H1 (cell line): ENCODE results near the gene KCNQ1. TPM values are rescaled to one million over a fixed set of nuclear protein-coding genes. Genes with fewer than 3 reads are reported as not detected.

Source experiments
- CTCF ChIA-PET: fragments of 300-600 bp; sonication (Branson Sonifier 250); formaldehyde crosslinking; loops from one replicate; lab custom pipeline; 2021; ENCODE audit not compliant: partially characterized antibody; lab: Charles Lee
- POLR2A ChIA-PET: fragments of 300-600 bp; sonication (Branson Sonifier 250); formaldehyde crosslinking; loops from one replicate; lab custom pipeline; 2021; ENCODE audit warnings: inconsistent platforms; ENCODE audit not compliant: partially characterized antibody; lab: Charles Lee
- DNase-seq, 2 experiments: peaks; one replicate each; pipeline versions ENCODE4 v3.0.0 to v3.0.0-alpha.2; 2010 to 2022; ENCODE audit warnings: low spot score in 2 of 2, low read depth in 1 of 2, mixed read lengths in 1 of 2
- FAIRE-seq: peaks from 2 replicates; lab custom pipeline; 2011; peaks lifted over from hg19 to GRCh38; lab: Jason Lieb, UNC
- H2AFZ ChIP-seq: 2 replicates; pipeline ENCODE4 v1.8.1; 2012; ENCODE audit warnings: low read length, inconsistent platforms
- H2AK5ac ChIP-seq: 2 replicates; pipeline ENCODE4 v1.6.1; 2013; ENCODE audit warnings: low read depth, low read length
- H2BK120ac ChIP-seq: replicated peaks from 2 replicates; pipeline ENCODE3; 2013; ENCODE audit warnings: low read depth, low read length, inconsistent platforms
- H2BK12ac ChIP-seq: 2 replicates; pipeline ENCODE4 v1.6.1; 2013; ENCODE audit warnings: low read depth, low read length
- H2BK15ac ChIP-seq: 2 replicates; pipeline ENCODE4 v1.6.1; 2013; ENCODE audit warnings: low read length
- H2BK20ac ChIP-seq: 2 replicates; pipeline ENCODE4 v1.6.1; 2013; ENCODE audit warnings: low read length
- H2BK5ac ChIP-seq: 2 replicates; pipeline ENCODE4 v1.6.1; 2013; ENCODE audit warnings: low read depth, low read length
- H3K14ac ChIP-seq: 2 replicates; pipeline ENCODE4 v1.6.1; 2013; ENCODE audit warnings: inconsistent platforms; ENCODE audit not compliant: insufficient read length
- H3K18ac ChIP-seq: 2 replicates; pipeline ENCODE4 v1.6.1; 2013; ENCODE audit warnings: low read length; ENCODE audit errors: extremely low read depth
- H3K23ac ChIP-seq: 2 replicates; pipeline ENCODE4 v1.6.1; 2013; ENCODE audit warnings: inconsistent platforms; ENCODE audit not compliant: insufficient read length
- H3K23me2 ChIP-seq: 2 replicates; pipeline ENCODE4 v1.6.1; 2013; ENCODE audit warnings: low read depth, low read length
- H3K27ac ChIP-seq: 2 replicates; pipeline ENCODE4 v1.6.1; 2011; ENCODE audit warnings: low read depth, low read length, inconsistent platforms
- H3K27me3 ChIP-seq, 4 experiments: replicated peaks in 1 of 4; 1 replicate in 1 of 4; 2 replicates in 3 of 4; pipeline versions ENCODE4 v1.6.1 to v1.8.1; 2011 to 2013; ENCODE audit warnings: low read length in 3 of 4, mild to moderate bottlenecking in 3 of 4, inconsistent platforms in 2 of 4, mixed read lengths in 2 of 4, moderate library complexity in 1 of 4; ENCODE audit not compliant: control insufficient read depth in 3 of 4, insufficient read depth in 3 of 4; ENCODE audit errors: extremely low read depth in 1 of 4
- H3K36me3 ChIP-seq, 4 experiments: 2 replicates each; pipeline versions ENCODE4 v1.6.1 to v1.8.1; 2011 to 2013; ENCODE audit warnings: mild to moderate bottlenecking in 4 of 4, low read length in 3 of 4, moderate library complexity in 2 of 4, control low read depth in 1 of 4, inconsistent platforms in 1 of 4; ENCODE audit not compliant: insufficient read depth in 4 of 4, control insufficient read depth in 2 of 4
- H3K4ac ChIP-seq: replicated peaks from 2 replicates; pipeline ENCODE3; 2013; ENCODE audit warnings: low read length, low read depth, mixed read lengths, inconsistent platforms; ENCODE audit not compliant: insufficient read length
- H3K4me1 ChIP-seq, 4 experiments: replicated peaks in 1 of 4; 1 replicate in 1 of 4; 2 replicates in 3 of 4; pipeline versions ENCODE4 v1.6.1 to v1.8.1; 2011 to 2013; ENCODE audit warnings: low read length in 3 of 4, inconsistent platforms in 2 of 4, mixed read lengths in 1 of 4; ENCODE audit not compliant: insufficient read depth in 4 of 4, control insufficient read depth in 3 of 4
- H3K4me2 ChIP-seq, 2 experiments: 2 replicates each; pipeline versions ENCODE4 v1.6.1 to v1.8.1; 2011 to 2013; ENCODE audit warnings: low read depth in 2 of 2, low read length in 2 of 2, control low read depth in 1 of 2, inconsistent platforms in 1 of 2, mild to moderate bottlenecking in 1 of 2; ENCODE audit not compliant: insufficient read depth in 1 of 2
- H3K4me3 ChIP-seq, 4 experiments: fragments of 200-600, 300-600 bp in 1 of 4; sonication (generic), shearing (Covaris generic), sonication (Bioruptor Twin) in 1 of 4; 2 replicates each; pipeline versions ENCODE4 v1.5.1 to v1.8.1; 2011 to 2016; ENCODE audit warnings: low read length in 4 of 4, low read depth in 3 of 4, control low read depth in 2 of 4, inconsistent platforms in 2 of 4, mild to moderate bottlenecking in 2 of 4, mixed read lengths in 1 of 4, moderate library complexity in 1 of 4; ENCODE audit not compliant: insufficient read depth in 2 of 4; ENCODE audit errors: extremely low read depth in 1 of 4
- H3K56ac ChIP-seq: replicated peaks from 2 replicates; pipeline ENCODE3; 2013; ENCODE audit warnings: low read depth, mild to moderate bottlenecking, mixed read lengths, low read length, inconsistent platforms; ENCODE audit not compliant: insufficient read length
- H3K79me1 ChIP-seq: 2 replicates; pipeline ENCODE4 v1.6.1; 2013; ENCODE audit warnings: low read depth, low read length, control low read depth
- H3K79me2 ChIP-seq, 2 experiments: 2 replicates each; pipeline versions ENCODE4 v1.6.1 to v1.8.1; 2012 to 2013; ENCODE audit warnings: low read length in 2 of 2, mild to moderate bottlenecking in 2 of 2, inconsistent platforms in 1 of 2; ENCODE audit not compliant: insufficient read depth in 2 of 2, control insufficient read depth in 1 of 2
- H3K9ac ChIP-seq, 4 experiments: replicated peaks in 1 of 4; 1 replicate in 1 of 4; 2 replicates in 3 of 4; pipeline versions ENCODE4 v1.6.1 to v1.8.1; 2011 to 2013; ENCODE audit warnings: low read depth in 3 of 4, low read length in 3 of 4, control low read depth in 2 of 4, mild to moderate bottlenecking in 2 of 4, moderate library complexity in 2 of 4, inconsistent platforms in 1 of 4; ENCODE audit errors: extremely low read depth in 1 of 4
- H3K9me3 ChIP-seq, 2 experiments: 2 replicates each; pipeline versions ENCODE4 v1.6.1 to v1.8.1; 2012 to 2013; ENCODE audit warnings: mild to moderate bottlenecking in 2 of 2, moderate library complexity in 2 of 2, control low read depth in 1 of 2, inconsistent platforms in 1 of 2, low read depth in 1 of 2, low read length in 1 of 2, mixed read lengths in 1 of 2; ENCODE audit not compliant: insufficient read depth in 2 of 2
- H4K20me1 ChIP-seq, 2 experiments: replicated peaks in 1 of 2; 2 replicates each; pipeline versions ENCODE3 to v1.8.1; 2011 to 2013; ENCODE audit warnings: inconsistent platforms in 2 of 2, low read length in 2 of 2, mild to moderate bottlenecking in 1 of 2; ENCODE audit not compliant: insufficient read depth in 2 of 2, control insufficient read depth in 1 of 2
- H4K5ac ChIP-seq: 2 replicates; pipeline ENCODE4 v1.6.1; 2013; ENCODE audit warnings: low read length, low read depth, mixed read lengths, inconsistent platforms; ENCODE audit not compliant: insufficient read length
- H4K8ac ChIP-seq: 2 replicates; pipeline ENCODE4 v1.8.0; 2013; ENCODE audit warnings: mild to moderate bottlenecking, moderate library complexity, low read length, inconsistent platforms; ENCODE audit not compliant: insufficient read depth; ENCODE audit errors: extremely low read depth
- H4K91ac ChIP-seq: replicated peaks from 2 replicates; pipeline ENCODE3; 2013; ENCODE audit warnings: low read length, mixed read lengths, inconsistent platforms; ENCODE audit not compliant: insufficient read length
- CBX5 ChIP-seq: fragments of 300-800, 300-1000 bp; sonication (generic); IDR thresholded peaks from 2 replicates; pipeline ENCODE4 v1.7.1; 2016; ENCODE audit warnings: antibody characterized with exemption, low read length, low read depth
- CEBPB ChIP-seq: IDR thresholded peaks from 2 replicates; pipeline ENCODE4 v1.6.1; 2012; ENCODE audit warnings: low read depth, low read length
- CHD1 ChIP-seq: IDR thresholded peaks from 2 replicates; pipeline ENCODE4 v1.6.1; 2012; ENCODE audit warnings: low read depth, low read length, improper control_type of control experiment
- EGR1 ChIP-seq: IDR thresholded peaks from 2 replicates; pipeline ENCODE4 v1.6.1; 2011; ENCODE audit warnings: low read depth, low read length, borderline replicate concordance
- EP300 ChIP-seq, 2 experiments: IDR thresholded peaks; 1 replicate in 1 of 2; 2 replicates in 1 of 2; pipeline ENCODE4 v1.6.1; 2011 to 2012; ENCODE audit warnings: low read depth in 2 of 2, low read length in 2 of 2, mild to moderate bottlenecking in 2 of 2, borderline replicate concordance in 1 of 2, inconsistent platforms in 1 of 2, moderate library complexity in 1 of 2
- EZH2 ChIP-seq: fragments of 200-600 bp; sonication (generic); IDR thresholded peaks from 2 replicates; pipeline ENCODE4 v1.7.1; 2012; ENCODE audit warnings: low read depth, mild to moderate bottlenecking, moderate library complexity, low read length, inconsistent platforms; ENCODE audit not compliant: severe bottlenecking
- HDAC6 ChIP-seq: IDR thresholded peaks from one replicate; pipeline ENCODE4 v1.7.1; 2012; ENCODE audit warnings: low read depth, mild to moderate bottlenecking, inconsistent platforms, low read length, moderate library complexity
- KDM5A ChIP-seq: fragments of 200-600 bp; IDR thresholded peaks from 2 replicates; pipeline ENCODE4 v1.7.1; 2012; ENCODE audit warnings: mild to moderate bottlenecking, low read length, inconsistent platforms, mixed read lengths
- MAFK ChIP-seq: IDR thresholded peaks from 2 replicates; pipeline ENCODE4 v1.6.1; 2012; ENCODE audit warnings: low read depth, mild to moderate bottlenecking, improper control_type of control experiment, low read length
- POLR2AphosphoS5 ChIP-seq: IDR thresholded peaks from 2 replicates; pipeline ENCODE4 v1.6.1; 2011; ENCODE audit warnings: low read depth, low read length
- SIRT6 ChIP-seq: IDR thresholded peaks from one replicate; pipeline ENCODE4 v1.7.1; 2012; ENCODE audit warnings: low read length, inconsistent platforms
- SRF ChIP-seq: IDR thresholded peaks from 2 replicates; pipeline ENCODE4 v1.6.1; 2011; ENCODE audit warnings: mild to moderate bottlenecking, low read depth, low read length, moderate library complexity
- YY1 ChIP-seq: IDR thresholded peaks from 2 replicates; pipeline ENCODE4 v1.6.1; 2011; ENCODE audit warnings: low read depth, mild to moderate bottlenecking, low read length
- WGBS, 2 experiments: shearing (Covaris generic) in 1 of 2; methylation state at CpG; one replicate each; pipeline versions ENCODE4 v1.1.6 to v1.1.7; 2013 to 2015; ENCODE audit warnings: low lambda C conversion rate in 2 of 2, mixed read lengths in 2 of 2, inconsistent platforms in 1 of 2, low coverage in 1 of 2, missing lambda C conversion rate in 1 of 2; ENCODE audit not compliant: insufficient replicate concordance in 2 of 2, insufficient coverage in 1 of 2, insufficient read length in 1 of 2; ENCODE audit errors: extremely low coverage in 1 of 2, missing lambda C conversion rate in 1 of 2; 5-methylcytosine and 5-hydroxymethylcytosine counted together
- polyA plus RNA-seq, 7 experiments: library from polyadenylated mRNA; depleted of rRNA in 3 of 7; stranded (reverse) in 5 of 7; unstranded in 2 of 7; fragments of >200 nt in 5 of 7; fragments of 200-250 nt in 2 of 7; gene quantifications; 1 replicate in 5 of 7; 2 replicates in 1 of 7; 4 replicates in 1 of 7; pipeline versions ENCODE4 v1.2.1 to v1.2.3, GENCODE V29; 2011 to 2013; ENCODE audit warnings: missing spikeins in 2 of 7, mixed read lengths in 2 of 7
- total RNA-seq: library from RNA; stranded (reverse); fragmentation: NEBNext Ultra II Directional; extraction: Animal tissue kit (Norgen Biotek cat#: 25700); gene quantifications from 2 replicates; pipeline ENCODE4 v1.2.1, GENCODE V29; 2021

Gene KCNQ1
- total and polyA plus RNA-seq, 2 of the 8 experiments (the other 6 are each of a cell fraction or from before 2014, with no cell fraction given), result 1.9 to 2.0 TPM

GRCh38 chr11:2717561-2718325, 272.9 kb downstream of the KCNQ1 start:
- Histone ChIP-seq H2BK12ac (peak overlapping the region; percentile 21; the same call in 1 of the 2 replicates), H4K8ac (no peak overlapping the region), H2AFZ (no peak overlapping the region), H3K23ac (no peak overlapping the region), H3K27ac (no peak overlapping the region), H4K20me1 (peaks cover 2 to 13% of the 10 kb centered on the region in 2 experiments), H4K5ac (no peak overlapping the region), H3K4me1 (peaks cover 11 to 37% (median 28%) of the 10 kb centered on the region in 4 experiments), H3K18ac (no peak overlapping the region), H3K14ac (no peak overlapping the region), H2BK20ac (no peak overlapping the region), H3K56ac (no peak overlapping the region), H3K9me3 (no peaks in the 10 kb centered on the region), H3K36me3 (no peaks in the 10 kb centered on the region), H3K4me3 (no peak overlapping the region), H2AK5ac (no peak overlapping the region), H3K4me2 (no peak overlapping the region), H3K4ac (no peak overlapping the region), H3K79me2 (no peaks in the 10 kb centered on the region), H2BK120ac (no peak overlapping the region), H4K91ac (no peak overlapping the region), H2BK15ac (no peak overlapping the region), H3K27me3 (peaks cover 35 to 99% (median 85%) of the 10 kb centered on the region in 4 experiments), H2BK5ac (no peak overlapping the region; the same call in 1 of the 2 replicates), H3K23me2 (no peaks in the 10 kb centered on the region), H3K79me1 (no peaks in the 10 kb centered on the region), H3K9ac (no peak overlapping the region)
- POLR2A ChIA-PET, result interaction anchor here (0.7 to 1.5 kb wide), 3 partner anchors 10 to 29 kb away, joined by 3 to 5 read pairs (median 4); no protein-coding TSS in a partner anchor
- CTCF ChIA-PET, result interaction anchor here (0.7 to 2.4 kb wide), 10 partner anchors 15 to 185 kb away, joined by 3 to 6 read pairs (median 3); no protein-coding TSS in a partner anchor
- DNase-seq (no peak), FAIRE-seq (no peak)
- 92% methylated on average over 18 of the region's 22 CpGs; no CpG with 5 or more reads in 1 of the 2 experiments for WGBS, 2 experiments
- no peak for TF ChIP-seq CEBPB
- no peak for TF ChIP-seq CHD1
- TF ChIP-seq KDM5A, result no peak
- no peak for TF ChIP-seq YY1
- TF ChIP-seq POLR2AphosphoS5, result no peak
- no peak for TF ChIP-seq EZH2
- no peak for TF ChIP-seq HDAC6
- TF ChIP-seq CBX5, result no peak
- no peak for TF ChIP-seq EP300 (IDR thresholded peaks at IDR 0.05; ENCODE audit: borderline replicate concordance in 1 of 2, low read depth in 2 of 2, low read length in 2 of 2)
- TF ChIP-seq SIRT6, result no peak
- TF ChIP-seq EGR1, result no peak
- TF ChIP-seq SRF, result no peak
- TF ChIP-seq MAFK, result no peak
